Thymus (tissue), 11 donors: Measurements from ENCODE around the gene KRT80. TPM values are rescaled to one million over a fixed set of nuclear protein-coding genes. Genes with fewer than 3 reads are reported as not detected.

ENCODE experiments used
- DNase-seq, 9 donors: peaks; one replicate each; pipeline ENCODE4 v3.0.0-alpha.2; 2013; ENCODE audit warnings: low spot score in 9 of 9, low read depth in 6 of 9, missing footprints in 1 of 9
- H3K27ac ChIP-seq, 2 donors: one replicate each; pipeline ENCODE4 v1.5.1; 2013; ENCODE audit warnings: control low read depth in 1 of 2, low read depth in 1 of 2, low read length in 1 of 2, mild to moderate bottlenecking in 1 of 2, moderate library complexity in 1 of 2
- H3K27me3 ChIP-seq, 2 donors: one replicate each; pipeline ENCODE4 v1.5.1; 2013; ENCODE audit warnings: low read length in 1 of 2; ENCODE audit not compliant: control insufficient read depth in 2 of 2, insufficient read depth in 1 of 2
- H3K36me3 ChIP-seq, 2 donors: one replicate each; pipeline ENCODE4 v1.5.1; 2013; ENCODE audit warnings: low read length in 1 of 2, mild to moderate bottlenecking in 1 of 2, moderate library complexity in 1 of 2; ENCODE audit not compliant: control insufficient read depth in 2 of 2, insufficient read depth in 2 of 2
- H3K4me1 ChIP-seq, 2 donors: one replicate each; pipeline ENCODE4 v1.5.1; 2013; ENCODE audit warnings: low read length in 2 of 2; ENCODE audit not compliant: control insufficient read depth in 2 of 2, insufficient read depth in 2 of 2
- H3K4me3 ChIP-seq, 2 donors: one replicate each; pipeline ENCODE4 v1.5.1; 2013; ENCODE audit warnings: low read length in 2 of 2, control low read depth in 1 of 2, mild to moderate bottlenecking in 1 of 2
- H3K9me3 ChIP-seq, 2 donors: one replicate each; pipeline ENCODE4 v1.5.1; 2013; ENCODE audit warnings: low read length in 1 of 2, mild to moderate bottlenecking in 1 of 2; ENCODE audit not compliant: control insufficient read depth in 2 of 2, insufficient read depth in 1 of 2
- WGBS: extraction: QIAGEN DNeasy Blood & Tissue Kit; methylation state at CpG from one replicate; pipeline ENCODE4 v1.1.7; 2013; 5-methylcytosine and 5-hydroxymethylcytosine counted together
- polyA plus RNA-seq: library from polyadenylated mRNA; stranded (reverse); fragments of 200-250 nt; gene quantifications from one replicate; pipeline ENCODE4 v1.2.3, GENCODE V29; 2013
- total RNA-seq: library from RNA; stranded (reverse); fragments of 120-200 nt; gene quantifications from one replicate; pipeline ENCODE4 v1.2.4, GENCODE V29; 2013
- donor health status: healthy.

The KRT80 gene
- total and polyA plus RNA-seq, 2 donors, result 0.14 to 4.8 TPM

- Histone ChIP-seq H3K27me3 (no peaks in the 10 kb centered on the region), H3K36me3 (no peaks in the 10 kb centered on the region), H3K9me3 (no peaks in the 10 kb centered on the region), H3K4me1 (peaks cover 0 to 11% of the 10 kb centered on the region in 2 donors), H3K4me3 (no peak overlapping the region), H3K27ac (no peak overlapping the region)
- WGBS, result 71% methylated on average over 6 of the region's 6 CpGs
- no peak for DNase-seq
These were observed 7.0 kb downstream of the KRT80 start for GRCh38 chr12:52184813-52185212.

GRCh38 chr12:52183971-52184370, 7.8 kb downstream of the KRT80 start:
- 81% methylated on average over 8 of the region's 8 CpGs for WGBS
- Histone ChIP-seq H3K27me3 (no peaks in the 10 kb centered on the region), H3K36me3 (no peaks in the 10 kb centered on the region), H3K27ac (peak overlapping the region in 1 of 2 donors; percentile 42), H3K4me1 (peaks cover 0 to 11% of the 10 kb centered on the region in 2 donors), H3K4me3 (no peak overlapping the region), H3K9me3 (no peaks in the 10 kb centered on the region)
- DNase-seq, result no peak

- DNase-seq, result no peak
- Histone ChIP-seq H3K36me3 (no peaks in the 10 kb centered on the region), H3K9me3 (no peaks in the 10 kb centered on the region), H3K27ac (peak overlapping the region in 1 of 2 donors; percentile 71), H3K27me3 (no peaks in the 10 kb centered on the region), H3K4me3 (no peak overlapping the region), H3K4me1 (peaks cover 0 to 11% of the 10 kb centered on the region in 2 donors)
- 95% methylated on average over 6 of the region's 6 CpGs for WGBS
These were observed 8.3 kb downstream of the KRT80 start for GRCh38 chr12:52183544-52183910.

GRCh38 chr12:52182898-52183543, 8.8 kb downstream of the KRT80 start:
- Histone ChIP-seq H3K9me3 (no peaks in the 10 kb centered on the region), H3K27ac (peak overlapping the region in 1 of 2 donors; percentile 71), H3K4me3 (no peak overlapping the region), H3K27me3 (no peaks in the 10 kb centered on the region), H3K4me1 (peaks cover 0 to 11% of the 10 kb centered on the region in 2 donors), H3K36me3 (no peaks in the 10 kb centered on the region)
- no peak for DNase-seq
- WGBS, result 94% methylated on average over 9 of the region's 9 CpGs

- Histone ChIP-seq H3K4me1 (peaks cover 0 to 11% of the 10 kb centered on the region in 2 donors), H3K36me3 (no peaks in the 10 kb centered on the region), H3K4me3 (no peak overlapping the region), H3K9me3 (no peaks in the 10 kb centered on the region), H3K27ac (peak overlapping the region; percentile 55 to 70), H3K27me3 (no peaks in the 10 kb centered on the region)
- no peak for DNase-seq
- WGBS, result 74% methylated on average over 5 of the region's 5 CpGs
These were observed 9.4 kb downstream of the KRT80 start for GRCh38 chr12:52182384-52182783.

- WGBS, result 91% methylated on average over 9 of the region's 9 CpGs
- H3K9me3 ChIP-seq, result no peaks in the 10 kb centered on the region
- peak overlapping the region; percentile 55 to 70 for H3K27ac ChIP-seq
- no peaks in the 10 kb centered on the region for H3K36me3 ChIP-seq
- no peak overlapping the region for H3K4me3 ChIP-seq
- DNase-seq, result peak in 1 of 9 donors; percentile 19
- H3K27me3 ChIP-seq, result no peaks in the 10 kb centered on the region
- peaks cover 0 to 11% of the 10 kb centered on the region in 2 donors for H3K4me1 ChIP-seq
These were observed 10.1 kb downstream of the KRT80 start for GRCh38 chr12:52181746-52182145.

GRCh38 chr12:52180971-52181628, 10.7 kb downstream of the KRT80 start:
- no peak for DNase-seq
- peaks cover 0 to 13% of the 10 kb centered on the region in 2 donors for H3K4me1 ChIP-seq
- peak overlapping the region in 1 of 2 donors; percentile 32 for H3K27ac ChIP-seq
- no peaks in the 10 kb centered on the region for H3K9me3 ChIP-seq
- no peak overlapping the region for H3K4me3 ChIP-seq
- H3K27me3 ChIP-seq, result no peaks in the 10 kb centered on the region
- no peaks in the 10 kb centered on the region for H3K36me3 ChIP-seq
- WGBS, result 79% methylated on average over 6 of the region's 6 CpGs

GRCh38 chr12:52179396-52179973, 12.3 kb downstream of the KRT80 start:
- no peak overlapping the region for H3K4me3 ChIP-seq
- no peak for DNase-seq
- no peaks in the 10 kb centered on the region for H3K9me3 ChIP-seq
- H3K4me1 ChIP-seq, result peaks cover 0 to 23% of the 10 kb centered on the region in 2 donors
- no peak overlapping the region for H3K27ac ChIP-seq
- 94% methylated on average over 6 of the region's 6 CpGs for WGBS
- no peaks in the 10 kb centered on the region for H3K27me3 ChIP-seq
- H3K36me3 ChIP-seq, result no peaks in the 10 kb centered on the region

GRCh38 chr12:52178984-52179383, 12.8 kb downstream of the KRT80 start:
- peaks cover 0 to 23% of the 10 kb centered on the region in 2 donors for H3K4me1 ChIP-seq
- no peak overlapping the region for H3K4me3 ChIP-seq
- no peak overlapping the region for H3K27ac ChIP-seq
- no peak for DNase-seq
- WGBS, result 83% methylated on average over 2 of the region's 2 CpGs
- H3K27me3 ChIP-seq, result no peaks in the 10 kb centered on the region
- no peaks in the 10 kb centered on the region for H3K36me3 ChIP-seq
- H3K9me3 ChIP-seq, result no peaks in the 10 kb centered on the region
